C4-2B (cell line): Measurements from ENCODE around the gene RNF223.

Experiments
- ZFX ChIP-seq: fragments of 450-650 bp; IDR thresholded peaks from 2 replicates; pipeline ENCODE4 v1.6.1; 2017
- TF ChIP-seq, protein P1 (sequence below): fragments of 450-650 bp; conservative IDR thresholded peaks from 2 replicates; pipeline ENCODE4 v1.5.1; 2017; ENCODE audit warnings: mild to moderate bottlenecking

DNA sequence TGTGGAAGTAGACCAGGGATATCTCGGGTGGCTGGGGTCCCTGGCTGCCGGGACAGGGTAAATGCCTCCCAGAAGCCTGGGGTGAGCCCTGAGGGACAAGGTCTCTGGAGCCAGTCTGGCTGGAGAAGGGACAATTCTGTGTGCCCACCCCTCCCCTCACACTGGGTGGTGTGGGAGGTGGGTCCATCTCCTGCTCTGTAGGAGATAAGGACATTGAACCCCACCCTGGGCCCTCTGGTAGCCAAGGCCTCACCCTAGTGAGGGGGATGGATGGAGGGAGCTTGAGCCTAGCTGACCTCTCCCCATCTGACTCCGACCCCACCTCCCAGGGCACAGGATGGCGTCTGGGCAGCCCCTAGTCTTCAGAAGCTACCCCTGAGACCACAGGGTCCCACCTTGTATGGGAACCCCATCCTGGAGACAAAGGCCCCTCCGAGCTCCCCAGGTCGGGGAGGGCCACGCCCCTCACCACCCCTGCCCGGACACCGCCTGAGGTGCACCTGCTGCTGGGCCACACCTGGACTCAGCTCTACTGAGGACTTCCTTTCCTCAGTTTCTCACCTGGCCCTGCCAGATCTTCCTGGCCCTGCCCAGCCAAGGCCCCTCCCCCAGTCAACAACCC lies 49.8 kb downstream of the RNF223 start:
- TF ChIP-seq, protein P1, sequence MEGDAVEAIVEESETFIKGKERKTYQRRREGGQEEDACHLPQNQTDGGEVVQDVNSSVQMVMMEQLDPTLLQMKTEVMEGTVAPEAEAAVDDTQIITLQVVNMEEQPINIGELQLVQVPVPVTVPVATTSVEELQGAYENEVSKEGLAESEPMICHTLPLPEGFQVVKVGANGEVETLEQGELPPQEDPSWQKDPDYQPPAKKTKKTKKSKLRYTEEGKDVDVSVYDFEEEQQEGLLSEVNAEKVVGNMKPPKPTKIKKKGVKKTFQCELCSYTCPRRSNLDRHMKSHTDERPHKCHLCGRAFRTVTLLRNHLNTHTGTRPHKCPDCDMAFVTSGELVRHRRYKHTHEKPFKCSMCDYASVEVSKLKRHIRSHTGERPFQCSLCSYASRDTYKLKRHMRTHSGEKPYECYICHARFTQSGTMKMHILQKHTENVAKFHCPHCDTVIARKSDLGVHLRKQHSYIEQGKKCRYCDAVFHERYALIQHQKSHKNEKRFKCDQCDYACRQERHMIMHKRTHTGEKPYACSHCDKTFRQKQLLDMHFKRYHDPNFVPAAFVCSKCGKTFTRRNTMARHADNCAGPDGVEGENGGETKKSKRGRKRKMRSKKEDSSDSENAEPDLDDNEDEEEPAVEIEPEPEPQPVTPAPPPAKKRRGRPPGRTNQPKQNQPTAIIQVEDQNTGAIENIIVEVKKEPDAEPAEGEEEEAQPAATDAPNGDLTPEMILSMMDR: no peak
- TF ChIP-seq ZFX: no peak
